SK-N-SH (cell line): Measurements from ENCODE around the gene RPRD2. TPM values are rescaled to one million over a fixed set of nuclear protein-coding genes. Genes with fewer than 3 reads are reported as not detected.

Experiments
- CTCF ChIA-PET: fragments of 300-600, 350-600 bp; formaldehyde crosslinking; extraction: SDS; loops from one replicate; lab custom pipeline; 2021; lab: Yijun Ruan, JAX
- POLR2A ChIA-PET: fragments of 350-600 bp; sonication (Branson Sonifier 250); formaldehyde crosslinking; extraction: SDS; loops from one replicate; lab custom pipeline; 2020; ENCODE audit warnings: antibody characterized with exemption, inconsistent platforms; lab: Yijun Ruan, JAX
- DNase-seq: peaks from one replicate; pipeline ENCODE4 v3.0.0; 2012
- H2AFZ ChIP-seq: fragments of 200-600 bp; sonication (generic); 2 replicates; pipeline ENCODE4 v1.8.1; 2016; ENCODE audit warnings: antibody characterized with exemption, mild to moderate bottlenecking, low read depth
- H3F3A ChIP-seq: fragments of 200-600 bp; sonication (generic); replicated peaks from 2 replicates; pipeline ENCODE3; 2016; ENCODE audit warnings: antibody characterized with exemption, mild to moderate bottlenecking; ENCODE audit not compliant: insufficient read depth
- H3K27ac ChIP-seq, 2 experiments: fragments of 200-500 bp in 1 of 2; fragments of 200-600 bp in 1 of 2; sonication (Bioruptor generic) in 1 of 2; sonication (generic), shearing (Covaris generic) in 1 of 2; 2 replicates each; pipeline versions ENCODE4 v1.5.1 to v1.6.1; 2014 to 2016; ENCODE audit warnings: low read depth in 2 of 2, inconsistent platforms in 1 of 2, low read length in 1 of 2, mild to moderate bottlenecking in 1 of 2, mixed read lengths in 1 of 2
- H3K27me3 ChIP-seq: fragments of 200-600 bp; sonication (generic), shearing (Covaris generic); 2 replicates; pipeline ENCODE4 v1.6.1; 2016; ENCODE audit warnings: mixed run types; ENCODE audit not compliant: insufficient read depth
- H3K36me3 ChIP-seq, 2 experiments: fragments of 200-500 bp in 1 of 2; fragments of 200-600 bp in 1 of 2; sonication (Bioruptor generic) in 1 of 2; sonication (generic) in 1 of 2; replicated peaks in 1 of 2; 2 replicates each; pipeline versions ENCODE3 to v1.5.1; 2014 to 2016; ENCODE audit warnings: low read length in 1 of 2, mild to moderate bottlenecking in 1 of 2; ENCODE audit not compliant: insufficient read depth in 2 of 2, control insufficient read depth in 1 of 2
- H3K4me1 ChIP-seq, 2 experiments: fragments of 200-500 bp in 1 of 2; fragments of 200-600 bp in 1 of 2; sonication (Bioruptor generic) in 1 of 2; sonication (generic), shearing (Covaris generic) in 1 of 2; 2 replicates each; pipeline versions ENCODE4 v1.5.1 to v1.6.1; 2014 to 2016; ENCODE audit warnings: low read depth in 1 of 2, low read length in 1 of 2, mixed run types in 1 of 2; ENCODE audit not compliant: insufficient read depth in 2 of 2, control insufficient read depth in 1 of 2
- H3K4me2 ChIP-seq: fragments of 200-600 bp; sonication (generic), shearing (Covaris generic); 2 replicates; pipeline ENCODE4 v1.6.1; 2017; ENCODE audit warnings: mixed run types
- H3K4me3 ChIP-seq, 2 experiments: fragments of 200-500 bp in 1 of 2; fragments of 200-600 bp in 1 of 2; sonication (Bioruptor generic) in 1 of 2; sonication (generic), shearing (Covaris generic) in 1 of 2; 2 replicates each; pipeline versions ENCODE4 v1.5.1 to v1.8.1; 2014 to 2016; ENCODE audit warnings: low read depth in 2 of 2, inconsistent platforms in 1 of 2, low read length in 1 of 2, mild to moderate bottlenecking in 1 of 2, mixed read lengths in 1 of 2, moderate library complexity in 1 of 2
- H3K79me2 ChIP-seq: fragments of 200-600 bp; sonication (generic); 2 replicates; pipeline ENCODE4 v1.8.1; 2017; ENCODE audit warnings: mild to moderate bottlenecking; ENCODE audit not compliant: insufficient read depth
- H3K9ac ChIP-seq: fragments of 200-600 bp; sonication (generic); 2 replicates; pipeline ENCODE4 v1.6.1; 2017; ENCODE audit warnings: mixed run types
- H3K9me2 ChIP-seq: fragments of 200-600 bp; sonication (generic); 2 replicates; pipeline ENCODE4 v1.6.1; 2017; ENCODE audit warnings: mixed run types
- H3K9me3 ChIP-seq: fragments of 200-600 bp; sonication (generic); 2 replicates; pipeline ENCODE4 v1.6.1; 2017; ENCODE audit warnings: mixed run types, mild to moderate bottlenecking, moderate library complexity
- H4K20me1 ChIP-seq: fragments of 200-600 bp; sonication (generic); 2 replicates; pipeline ENCODE4 v1.6.1; 2017; ENCODE audit warnings: mild to moderate bottlenecking, mixed run types; ENCODE audit not compliant: insufficient read depth
- CHD2 ChIP-seq: fragments of 150-350 bp; IDR thresholded peaks from 2 replicates; pipeline ENCODE4 v1.6.1; 2018; ENCODE audit warnings: low read length; ENCODE audit not compliant: partially characterized antibody
- ELF1 ChIP-seq: IDR thresholded peaks from 2 replicates; pipeline ENCODE4 v1.4.0; 2012
- EZH2phosphoT487 ChIP-seq: fragments of 200-600 bp; sonication (generic); IDR thresholded peaks from 2 replicates; pipeline ENCODE4 v1.6.1; 2017; ENCODE audit warnings: low read depth, mixed run types, mild to moderate bottlenecking, antibody characterized with exemption, moderate library complexity, borderline replicate concordance
- FOSL2 ChIP-seq: IDR thresholded peaks from 2 replicates; pipeline ENCODE4 v1.4.0; 2012; ENCODE audit warnings: low read depth, mild to moderate bottlenecking, moderate library complexity, borderline replicate concordance
- FOXM1 ChIP-seq: IDR thresholded peaks from 2 replicates; pipeline ENCODE4 v1.4.0; 2012; ENCODE audit warnings: low read depth, mild to moderate bottlenecking
- JUND ChIP-seq: IDR thresholded peaks from 2 replicates; pipeline ENCODE4 v1.4.0; 2012
- MXI1 ChIP-seq: IDR thresholded peaks from 2 replicates; pipeline ENCODE4 v1.6.1; 2012; ENCODE audit warnings: mild to moderate bottlenecking, low read depth, low read length, improper control_type of control experiment
- NFIC ChIP-seq: IDR thresholded peaks from 2 replicates; pipeline ENCODE4 v1.4.0; 2012; ENCODE audit warnings: borderline replicate concordance
- NRF1 ChIP-seq: IDR thresholded peaks from 2 replicates; pipeline ENCODE4 v1.6.1; 2012; ENCODE audit warnings: low read depth, mild to moderate bottlenecking, low read length
- POLR2AphosphoS5 ChIP-seq: IDR thresholded peaks from 2 replicates; pipeline ENCODE4 v1.6.1; 2012; ENCODE audit warnings: low read depth, low read length
- RCOR1 ChIP-seq: fragments of 150-350 bp; IDR thresholded peaks from 2 replicates; pipeline ENCODE4 v1.6.1; 2017; ENCODE audit warnings: antibody characterized with exemption, low read length
- RFX5 ChIP-seq: IDR thresholded peaks from 2 replicates; pipeline ENCODE4 v1.6.1; 2012; ENCODE audit warnings: mild to moderate bottlenecking, improper control_type of control experiment, low read length
- RXRA ChIP-seq: IDR thresholded peaks from 2 replicates; pipeline ENCODE4 v1.4.0; 2012; ENCODE audit warnings: low read depth, mild to moderate bottlenecking, borderline replicate concordance
- SIN3A ChIP-seq: IDR thresholded peaks from 2 replicates; pipeline ENCODE4 v1.6.1; 2012; ENCODE audit warnings: low read depth, mild to moderate bottlenecking, low read length, moderate library complexity, borderline replicate concordance
- SMC3 ChIP-seq: IDR thresholded peaks from 2 replicates; pipeline ENCODE4 v1.6.1; 2012; ENCODE audit warnings: low read depth, low read length, improper control_type of control experiment
- TAF1 ChIP-seq: IDR thresholded peaks from 2 replicates; pipeline ENCODE4 v1.6.1; 2012; ENCODE audit warnings: low read depth, mild to moderate bottlenecking, low read length, moderate library complexity, borderline replicate concordance
- TCF12 ChIP-seq: IDR thresholded peaks from 2 replicates; pipeline ENCODE4 v1.4.0; 2012
- TEAD4 ChIP-seq: IDR thresholded peaks from 2 replicates; pipeline ENCODE4 v1.4.0; 2012; ENCODE audit warnings: mild to moderate bottlenecking, borderline replicate concordance; ENCODE audit not compliant: insufficient read depth
- USF1 ChIP-seq: IDR thresholded peaks from 2 replicates; pipeline ENCODE4 v1.4.0; 2012; ENCODE audit warnings: low read depth, borderline replicate concordance
- WGBS: methylation state at CpG from one replicate; pipeline ENCODE4 v1.1.6; 2017; ENCODE audit warnings: low lambda C conversion rate; 5-methylcytosine and 5-hydroxymethylcytosine counted together
- polyA plus RNA-seq, 3 experiments: library from polyadenylated mRNA; depleted of rRNA; stranded (reverse); fragments of >200 nt; gene quantifications; 2 replicates each; pipeline ENCODE4 v1.2.3, GENCODE V29; 2012
- TF ChIP-seq, protein P1 (sequence below): fragments of 200-600 bp; sonication (generic); IDR thresholded peaks from 2 replicates; pipeline ENCODE4 v1.6.1; 2017; ENCODE audit warnings: antibody characterized with exemption, mild to moderate bottlenecking, moderate library complexity
- TF ChIP-seq, protein P2 (sequence below): IDR thresholded peaks from 2 replicates; pipeline ENCODE4; 2012
- TF ChIP-seq, protein P3 (sequence below): fragments of 150-350 bp; IDR thresholded peaks from 2 replicates; pipeline ENCODE4 v1.6.1; 2016; ENCODE audit warnings: mild to moderate bottlenecking, low read depth, low read length

The RPRD2 gene
- polyA plus RNA-seq, 1 of the 3 experiments (the other 2 are of a cell fraction): 9.2 TPM

DNA sequence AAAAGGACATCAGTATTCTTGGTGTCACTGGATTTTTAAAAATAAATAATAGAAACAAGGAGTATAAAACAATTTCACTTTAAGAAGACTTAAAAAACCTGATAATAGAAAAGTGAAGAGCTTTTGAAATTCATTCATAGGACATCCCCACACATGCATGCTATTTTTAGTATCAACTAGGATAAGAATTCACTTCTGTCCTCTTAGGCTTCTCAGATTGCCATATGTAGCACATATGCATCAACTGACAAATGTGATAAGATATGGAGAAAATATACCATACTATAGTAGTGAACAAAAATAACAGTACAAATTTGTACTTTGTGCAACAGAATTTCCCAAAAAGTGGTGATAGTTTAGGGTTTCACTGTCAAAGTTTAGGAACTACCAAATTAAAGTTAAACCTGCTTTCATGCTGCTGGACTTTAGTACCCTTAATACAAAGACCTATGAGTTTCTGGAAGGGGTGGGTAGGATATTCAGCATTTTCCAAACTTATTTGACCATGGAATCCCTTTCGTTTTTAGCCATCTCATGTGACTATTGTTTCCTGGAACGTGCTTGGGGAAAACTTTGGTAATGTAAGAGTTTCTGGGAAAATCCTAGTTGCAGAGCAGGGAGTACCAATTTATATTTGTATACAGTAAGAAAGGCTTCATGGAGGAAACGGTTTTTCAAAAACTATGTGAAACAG lies 19.8 kb downstream of the RPRD2 start:
- Histone ChIP-seq H3F3A (no peaks in the 10 kb centered on the region), H3K9ac (no peak overlapping the region), H3K9me3 (no peaks in the 10 kb centered on the region), H2AFZ (no peak overlapping the region), H3K4me1 (no peaks in the 10 kb centered on the region), H3K9me2 (no peaks in the 10 kb centered on the region), H3K27me3 (no peaks in the 10 kb centered on the region), H4K20me1 (peaks cover 16% of the 10 kb centered on the region; the same call in 1 of the 2 replicates), H3K79me2 (peaks cover 93% of the 10 kb centered on the region), H3K4me3 (no peak overlapping the region), H3K36me3 (no peaks in the 10 kb centered on the region), H3K27ac (no peak overlapping the region), H3K4me2 (no peak overlapping the region)
- no peak for DNase-seq
- ChIA-PET CTCF (interaction anchor here (1.3 kb wide), 1 partner anchor 8 kb away, joined by 3 read pairs; no protein-coding TSS in a partner anchor), POLR2A (no interaction called here)
- WGBS: 80% methylated on average over 3 of the region's 3 CpGs
- TF ChIP-seq TAF1: no peak
- no peak for TF ChIP-seq TEAD4
- no peak for TF ChIP-seq CHD2
- no peak for TF ChIP-seq JUND
- TF ChIP-seq NFIC: no peak
- no peak for TF ChIP-seq EZH2phosphoT487
- no peak for TF ChIP-seq RCOR1
- no peak for TF ChIP-seq RXRA

- H4K20me1 ChIP-seq: peaks cover 19% of the 10 kb centered on the region; the same call in 1 of the 2 replicates
- TF ChIP-seq NFIC (no peak), POLR2AphosphoS5 (no peak), FOXM1 (no peak), SIN3A (no peak), RFX5 (no peak), MXI1 (no peak), TEAD4 (no peak), TCF12 (no peak), EZH2phosphoT487 (no peak), FOSL2 (no peak), SMC3 (no peak), USF1 (no peak), NRF1 (no peak), ELF1 (no peak), CHD2 (no peak)
- TF ChIP-seq, protein P1, sequence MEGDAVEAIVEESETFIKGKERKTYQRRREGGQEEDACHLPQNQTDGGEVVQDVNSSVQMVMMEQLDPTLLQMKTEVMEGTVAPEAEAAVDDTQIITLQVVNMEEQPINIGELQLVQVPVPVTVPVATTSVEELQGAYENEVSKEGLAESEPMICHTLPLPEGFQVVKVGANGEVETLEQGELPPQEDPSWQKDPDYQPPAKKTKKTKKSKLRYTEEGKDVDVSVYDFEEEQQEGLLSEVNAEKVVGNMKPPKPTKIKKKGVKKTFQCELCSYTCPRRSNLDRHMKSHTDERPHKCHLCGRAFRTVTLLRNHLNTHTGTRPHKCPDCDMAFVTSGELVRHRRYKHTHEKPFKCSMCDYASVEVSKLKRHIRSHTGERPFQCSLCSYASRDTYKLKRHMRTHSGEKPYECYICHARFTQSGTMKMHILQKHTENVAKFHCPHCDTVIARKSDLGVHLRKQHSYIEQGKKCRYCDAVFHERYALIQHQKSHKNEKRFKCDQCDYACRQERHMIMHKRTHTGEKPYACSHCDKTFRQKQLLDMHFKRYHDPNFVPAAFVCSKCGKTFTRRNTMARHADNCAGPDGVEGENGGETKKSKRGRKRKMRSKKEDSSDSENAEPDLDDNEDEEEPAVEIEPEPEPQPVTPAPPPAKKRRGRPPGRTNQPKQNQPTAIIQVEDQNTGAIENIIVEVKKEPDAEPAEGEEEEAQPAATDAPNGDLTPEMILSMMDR: no peak
- TF ChIP-seq, protein P2, sequence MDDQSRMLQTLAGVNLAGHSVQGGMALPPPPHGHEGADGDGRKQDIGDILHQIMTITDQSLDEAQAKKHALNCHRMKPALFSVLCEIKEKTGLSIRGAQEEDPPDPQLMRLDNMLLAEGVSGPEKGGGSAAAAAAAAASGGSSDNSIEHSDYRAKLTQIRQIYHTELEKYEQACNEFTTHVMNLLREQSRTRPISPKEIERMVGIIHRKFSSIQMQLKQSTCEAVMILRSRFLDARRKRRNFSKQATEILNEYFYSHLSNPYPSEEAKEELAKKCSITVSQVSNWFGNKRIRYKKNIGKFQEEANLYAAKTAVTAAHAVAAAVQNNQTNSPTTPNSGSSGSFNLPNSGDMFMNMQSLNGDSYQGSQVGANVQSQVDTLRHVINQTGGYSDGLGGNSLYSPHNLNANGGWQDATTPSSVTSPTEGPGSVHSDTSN: no peak
- TF ChIP-seq, protein P3, sequence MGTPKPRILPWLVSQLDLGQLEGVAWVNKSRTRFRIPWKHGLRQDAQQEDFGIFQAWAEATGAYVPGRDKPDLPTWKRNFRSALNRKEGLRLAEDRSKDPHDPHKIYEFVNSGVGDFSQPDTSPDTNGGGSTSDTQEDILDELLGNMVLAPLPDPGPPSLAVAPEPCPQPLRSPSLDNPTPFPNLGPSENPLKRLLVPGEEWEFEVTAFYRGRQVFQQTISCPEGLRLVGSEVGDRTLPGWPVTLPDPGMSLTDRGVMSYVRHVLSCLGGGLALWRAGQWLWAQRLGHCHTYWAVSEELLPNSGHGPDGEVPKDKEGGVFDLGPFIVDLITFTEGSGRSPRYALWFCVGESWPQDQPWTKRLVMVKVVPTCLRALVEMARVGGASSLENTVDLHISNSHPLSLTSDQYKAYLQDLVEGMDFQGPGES: no peak
These were observed 21.8 kb downstream of the RPRD2 start for GRCh38 chr1:150385537-150386445.

More at GRCh38 chr1:150385537-150386445, 21.8 kb downstream of the RPRD2 start:
- H3K9me2 ChIP-seq: no peaks in the 10 kb centered on the region
- H3F3A ChIP-seq: peaks cover 3% of the 10 kb centered on the region
- no peak overlapping the region for H2AFZ ChIP-seq
- H3K9me3 ChIP-seq: no peaks in the 10 kb centered on the region
- peaks cover 89% of the 10 kb centered on the region for H3K79me2 ChIP-seq
- no peaks in the 10 kb centered on the region for H3K27me3 ChIP-seq
- no peak overlapping the region for H3K27ac ChIP-seq
- DNase-seq: no peak
- H3K9ac ChIP-seq: no peak overlapping the region
- no peaks in the 10 kb centered on the region for H3K4me1 ChIP-seq
- H3K4me3 ChIP-seq: no peak overlapping the region
- ChIA-PET POLR2A (no interaction called here), CTCF (no interaction called here)
- WGBS: 91% methylated on average over 10 of the region's 10 CpGs
- no peak overlapping the region for H3K4me2 ChIP-seq
- H3K36me3 ChIP-seq: peaks cover 0 to 3% of the 10 kb centered on the region in 2 experiments
